Measurements from ENCODE around the gene SPATA31C1. TPM values are rescaled to one million over a fixed set of nuclear protein-coding genes. Genes with fewer than 3 reads are reported as not detected.
"Not testable (repeated sequence)": the region's sequence is repeated elsewhere in the genome, so short reads cannot be mapped to it uniquely, and the experiment has no call there.

SPATA31C1 gene
- total RNA-seq: not detected

- not testable (repeated sequence) for H3K36me3 Mint-ChIP-seq, DNase-seq, H3K9me3 Mint-ChIP-seq, H3K4me3 Mint-ChIP-seq, H3K27me3 Mint-ChIP-seq, H3K27ac Mint-ChIP-seq, H3K4me1 Mint-ChIP-seq
These were observed at the start of gene SPATA31C1 for GRCh38 chr9:87917662-87918061. TSS of gene SPATA31C1 (plus strand) at chr9:87917962.

GRCh38 chr9:87868175-87868574 is 49.6 kb upstream of the SPATA31C1 start:
- H3K9me3 Mint-ChIP-seq: no peaks in the 10 kb centered on the region
- no peaks in the 10 kb centered on the region for H3K4me1 Mint-ChIP-seq
- no peak overlapping the region for H3K4me3 Mint-ChIP-seq

GRCh38 chr9:87868635-87869034 is 49.1 kb upstream of the SPATA31C1 start:
- no peak overlapping the region for H3K4me3 Mint-ChIP-seq
- no peaks in the 10 kb centered on the region for H3K4me1 Mint-ChIP-seq
- H3K27me3 Mint-ChIP-seq: no peaks in the 10 kb centered on the region
- no peaks in the 10 kb centered on the region for H3K36me3 Mint-ChIP-seq
- no peak for DNase-seq
- no peaks in the 10 kb centered on the region for H3K9me3 Mint-ChIP-seq
- no peak overlapping the region for H3K27ac Mint-ChIP-seq

More at GRCh38 chr9:87868175-87868574, 49.6 kb upstream of the SPATA31C1 start:
- Mint-ChIP-seq H3K36me3 (no peaks in the 10 kb centered on the region), H3K27me3 (no peaks in the 10 kb centered on the region), H3K27ac (no peak overlapping the region)
- no peak for DNase-seq

- no peaks in the 10 kb centered on the region for H3K36me3 Mint-ChIP-seq
- H3K9me3 Mint-ChIP-seq: no peaks in the 10 kb centered on the region
- H3K27ac Mint-ChIP-seq: no peak overlapping the region
- no peak overlapping the region for H3K4me3 Mint-ChIP-seq
- H3K27me3 Mint-ChIP-seq: no peaks in the 10 kb centered on the region
- H3K4me1 Mint-ChIP-seq: no peaks in the 10 kb centered on the region
- DNase-seq: no peak
These were observed 48.7 kb upstream of the SPATA31C1 start for GRCh38 chr9:87869082-87869481.

- Mint-ChIP-seq H3K36me3 (no peaks in the 10 kb centered on the region), H3K27me3 (peaks cover 1% of the 10 kb centered on the region), H3K27ac (no peak overlapping the region), H3K9me3 (no peaks in the 10 kb centered on the region), H3K4me1 (no peaks in the 10 kb centered on the region), H3K4me3 (no peak overlapping the region)
- no peak for DNase-seq
These were observed 46.2 kb upstream of the SPATA31C1 start for GRCh38 chr9:87871425-87872078.

GRCh38 chr9:87872079-87872624 is 45.6 kb upstream of the SPATA31C1 start:
- Mint-ChIP-seq H3K27me3 (peaks cover 7% of the 10 kb centered on the region), H3K4me3 (no peak overlapping the region), H3K9me3 (no peaks in the 10 kb centered on the region), H3K27ac (no peak overlapping the region), H3K4me1 (no peaks in the 10 kb centered on the region), H3K36me3 (no peaks in the 10 kb centered on the region)
- DNase-seq: no peak

GRCh38 chr9:87873607-87874303 is 44.0 kb upstream of the SPATA31C1 start:
- Mint-ChIP-seq H3K27me3 (peaks cover 12% of the 10 kb centered on the region), H3K4me1 (no peaks in the 10 kb centered on the region), H3K27ac (no peak overlapping the region), H3K36me3 (no peaks in the 10 kb centered on the region), H3K4me3 (no peak overlapping the region), H3K9me3 (no peaks in the 10 kb centered on the region)
- DNase-seq: no peak

GRCh38 chr9:87874304-87874623 is 43.5 kb upstream of the SPATA31C1 start:
- Mint-ChIP-seq H3K27me3 (peaks cover 12% of the 10 kb centered on the region), H3K4me3 (no peak overlapping the region), H3K4me1 (no peaks in the 10 kb centered on the region), H3K27ac (no peak overlapping the region), H3K36me3 (no peaks in the 10 kb centered on the region), H3K9me3 (no peaks in the 10 kb centered on the region)
- no peak for DNase-seq

GRCh38 chr9:87875060-87875459 is 42.7 kb upstream of the SPATA31C1 start:
- peaks cover 12% of the 10 kb centered on the region for H3K27me3 Mint-ChIP-seq
- H3K27ac Mint-ChIP-seq: no peak overlapping the region
- no peaks in the 10 kb centered on the region for H3K9me3 Mint-ChIP-seq
- H3K4me1 Mint-ChIP-seq: no peaks in the 10 kb centered on the region
- no peak for DNase-seq
- no peak overlapping the region for H3K4me3 Mint-ChIP-seq
- no peaks in the 10 kb centered on the region for H3K36me3 Mint-ChIP-seq

GRCh38 chr9:87875831-87876545 is 41.8 kb upstream of the SPATA31C1 start:
- H3K4me3 Mint-ChIP-seq: no peak overlapping the region
- H3K4me1 Mint-ChIP-seq: no peaks in the 10 kb centered on the region
- H3K9me3 Mint-ChIP-seq: no peaks in the 10 kb centered on the region
- H3K27ac Mint-ChIP-seq: no peak overlapping the region
- H3K27me3 Mint-ChIP-seq: peaks cover 12% of the 10 kb centered on the region
- no peak for DNase-seq
- no peaks in the 10 kb centered on the region for H3K36me3 Mint-ChIP-seq

- Mint-ChIP-seq H3K4me3 (no peak overlapping the region), H3K27ac (no peak overlapping the region), H3K27me3 (peaks cover 12% of the 10 kb centered on the region), H3K36me3 (no peaks in the 10 kb centered on the region), H3K4me1 (no peaks in the 10 kb centered on the region), H3K9me3 (no peaks in the 10 kb centered on the region)
- no peak for DNase-seq
These were observed 41.1 kb upstream of the SPATA31C1 start for GRCh38 chr9:87876708-87877107.

GRCh38 chr9:87878989-87879511 is 38.7 kb upstream of the SPATA31C1 start:
- no peak for DNase-seq
- H3K27me3 Mint-ChIP-seq: peaks cover 12% of the 10 kb centered on the region
- no peak overlapping the region for H3K27ac Mint-ChIP-seq
- H3K4me1 Mint-ChIP-seq: no peaks in the 10 kb centered on the region
- H3K4me3 Mint-ChIP-seq: no peak overlapping the region
- no peaks in the 10 kb centered on the region for H3K9me3 Mint-ChIP-seq
- H3K36me3 Mint-ChIP-seq: no peaks in the 10 kb centered on the region

GRCh38 chr9:87880116-87880515 is 37.6 kb upstream of the SPATA31C1 start:
- Mint-ChIP-seq H3K27me3 (peaks cover 13% of the 10 kb centered on the region), H3K4me1 (no peaks in the 10 kb centered on the region), H3K9me3 (no peaks in the 10 kb centered on the region), H3K36me3 (no peaks in the 10 kb centered on the region), H3K4me3 (no peak overlapping the region), H3K27ac (no peak overlapping the region)
- DNase-seq: no peak

- Mint-ChIP-seq H3K36me3 (no peaks in the 10 kb centered on the region), H3K27me3 (peaks cover 16% of the 10 kb centered on the region), H3K4me3 (no peak overlapping the region), H3K4me1 (no peaks in the 10 kb centered on the region), H3K27ac (no peak overlapping the region), H3K9me3 (no peaks in the 10 kb centered on the region)
- DNase-seq: no peak
These were observed 37.1 kb upstream of the SPATA31C1 start for GRCh38 chr9:87880683-87881082.

GRCh38 chr9:87882627-87883026 is 35.1 kb upstream of the SPATA31C1 start, which contains the start of gene SPATA31E1:
TSS of gene SPATA31E1 (plus strand) at chr9:87882877. CDS start at chr9:87882892, 15 bp downstream.
- DNase-seq: no peak
- Mint-ChIP-seq H3K9me3 (no peaks in the 10 kb centered on the region), H3K27me3 (peaks cover 4% of the 10 kb centered on the region), H3K4me1 (no peaks in the 10 kb centered on the region), H3K27ac (no peak within 1 kb of the TSS), H3K4me3 (no peak within 1 kb of the TSS), H3K36me3 (no peaks in the 10 kb centered on the region)
